ENCODE data around the gene TCF3.

DNA sequence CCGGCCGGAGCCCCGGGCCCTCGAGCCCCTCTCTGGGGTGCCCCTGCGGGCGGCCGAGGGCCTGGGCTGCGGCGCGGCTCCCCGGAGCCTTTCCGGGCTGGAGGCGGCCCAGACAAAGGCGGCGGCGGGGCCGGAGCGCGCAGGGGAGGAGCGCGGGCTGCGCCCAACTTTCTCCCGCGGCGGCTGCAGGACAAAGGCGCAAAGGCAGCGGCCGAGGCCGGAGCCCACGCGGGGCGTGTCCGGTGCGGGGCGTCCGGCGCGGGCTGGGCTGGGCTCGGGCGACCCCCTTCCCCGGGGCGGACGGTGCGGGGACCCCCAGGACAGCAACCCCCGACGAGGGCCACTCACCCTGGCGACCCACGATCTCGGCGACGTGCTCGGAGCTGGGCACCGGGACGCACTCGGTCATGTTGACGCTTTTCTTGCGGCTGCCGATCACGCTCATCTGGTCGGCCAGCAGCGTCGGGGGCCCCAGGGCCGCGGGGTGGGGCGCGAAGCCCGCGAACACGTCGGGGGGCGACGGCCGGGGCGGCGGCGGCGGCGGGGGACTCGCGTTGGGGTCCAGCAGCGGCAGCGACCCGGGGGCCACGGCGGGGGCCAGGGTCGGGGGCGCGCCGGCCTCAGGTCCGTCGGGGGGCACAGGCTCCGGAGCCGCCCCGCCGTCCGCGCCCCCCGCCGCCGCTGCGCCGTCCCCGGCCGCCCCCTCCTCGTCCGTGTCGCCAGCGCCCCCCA is 85.1 kb downstream of the TCF3 start:
- TF ChIP-seq, protein P1, sequence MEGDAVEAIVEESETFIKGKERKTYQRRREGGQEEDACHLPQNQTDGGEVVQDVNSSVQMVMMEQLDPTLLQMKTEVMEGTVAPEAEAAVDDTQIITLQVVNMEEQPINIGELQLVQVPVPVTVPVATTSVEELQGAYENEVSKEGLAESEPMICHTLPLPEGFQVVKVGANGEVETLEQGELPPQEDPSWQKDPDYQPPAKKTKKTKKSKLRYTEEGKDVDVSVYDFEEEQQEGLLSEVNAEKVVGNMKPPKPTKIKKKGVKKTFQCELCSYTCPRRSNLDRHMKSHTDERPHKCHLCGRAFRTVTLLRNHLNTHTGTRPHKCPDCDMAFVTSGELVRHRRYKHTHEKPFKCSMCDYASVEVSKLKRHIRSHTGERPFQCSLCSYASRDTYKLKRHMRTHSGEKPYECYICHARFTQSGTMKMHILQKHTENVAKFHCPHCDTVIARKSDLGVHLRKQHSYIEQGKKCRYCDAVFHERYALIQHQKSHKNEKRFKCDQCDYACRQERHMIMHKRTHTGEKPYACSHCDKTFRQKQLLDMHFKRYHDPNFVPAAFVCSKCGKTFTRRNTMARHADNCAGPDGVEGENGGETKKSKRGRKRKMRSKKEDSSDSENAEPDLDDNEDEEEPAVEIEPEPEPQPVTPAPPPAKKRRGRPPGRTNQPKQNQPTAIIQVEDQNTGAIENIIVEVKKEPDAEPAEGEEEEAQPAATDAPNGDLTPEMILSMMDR (conservative IDR thresholded peaks at IDR 0.05; ENCODE audit: low read length): no peak
- no peak for TF ChIP-seq EZH2phosphoT487 (IDR thresholded peaks at IDR 0.05; ENCODE audit: borderline replicate concordance)
